ENCODE data around the gene TMEM176A.

Gene TMEM176A

DNA sequence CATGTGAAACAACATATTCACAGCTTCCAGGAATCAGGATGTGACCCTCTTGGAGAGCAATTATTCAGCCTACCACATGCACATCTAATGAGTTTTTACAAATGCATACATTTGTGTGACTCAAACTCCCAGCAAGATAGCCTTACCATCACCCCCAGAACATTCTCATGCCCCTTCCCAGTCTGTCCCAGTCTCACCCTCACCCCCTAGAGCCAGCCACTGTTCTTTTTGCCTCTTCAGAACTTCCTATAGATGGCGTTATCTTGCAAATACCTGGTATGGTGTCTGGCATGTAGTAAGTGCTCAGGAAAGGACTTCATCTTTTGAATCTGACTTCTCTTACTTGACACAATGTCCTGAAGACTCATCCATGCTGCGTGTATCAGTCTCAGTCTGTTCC, 27.8 kb downstream of the TMEM176A start:
- no peak for FAIRE-seq
- TF ChIP-seq, protein P1, sequence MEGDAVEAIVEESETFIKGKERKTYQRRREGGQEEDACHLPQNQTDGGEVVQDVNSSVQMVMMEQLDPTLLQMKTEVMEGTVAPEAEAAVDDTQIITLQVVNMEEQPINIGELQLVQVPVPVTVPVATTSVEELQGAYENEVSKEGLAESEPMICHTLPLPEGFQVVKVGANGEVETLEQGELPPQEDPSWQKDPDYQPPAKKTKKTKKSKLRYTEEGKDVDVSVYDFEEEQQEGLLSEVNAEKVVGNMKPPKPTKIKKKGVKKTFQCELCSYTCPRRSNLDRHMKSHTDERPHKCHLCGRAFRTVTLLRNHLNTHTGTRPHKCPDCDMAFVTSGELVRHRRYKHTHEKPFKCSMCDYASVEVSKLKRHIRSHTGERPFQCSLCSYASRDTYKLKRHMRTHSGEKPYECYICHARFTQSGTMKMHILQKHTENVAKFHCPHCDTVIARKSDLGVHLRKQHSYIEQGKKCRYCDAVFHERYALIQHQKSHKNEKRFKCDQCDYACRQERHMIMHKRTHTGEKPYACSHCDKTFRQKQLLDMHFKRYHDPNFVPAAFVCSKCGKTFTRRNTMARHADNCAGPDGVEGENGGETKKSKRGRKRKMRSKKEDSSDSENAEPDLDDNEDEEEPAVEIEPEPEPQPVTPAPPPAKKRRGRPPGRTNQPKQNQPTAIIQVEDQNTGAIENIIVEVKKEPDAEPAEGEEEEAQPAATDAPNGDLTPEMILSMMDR (IDR thresholded peaks at IDR 0.05; ENCODE audit: insufficient read depth, missing control alignments) = no peak
- DNase-seq (ENCODE audit: insufficient read length, low spot score) = no peak

DNA sequence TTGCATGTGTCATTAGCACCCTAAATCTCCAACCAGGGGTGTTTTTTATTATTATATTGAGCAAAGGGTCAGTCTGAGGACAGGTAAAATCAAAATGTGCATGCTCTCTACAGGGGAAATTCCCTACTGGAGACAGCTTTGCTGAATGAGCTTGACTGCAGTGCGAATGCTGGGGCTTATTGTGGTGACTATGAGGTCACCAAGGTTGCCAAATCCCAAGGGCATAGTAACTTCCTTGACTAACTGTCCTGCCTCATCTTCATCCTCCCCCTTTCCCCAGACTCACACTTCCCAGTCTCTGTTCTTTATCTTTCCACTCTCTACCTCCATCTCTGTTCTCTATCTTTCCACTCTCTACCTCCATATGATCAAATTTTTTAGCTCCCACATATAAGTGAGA, 28.9 kb downstream of the TMEM176A start:
- FAIRE-seq (no peak), DNase-seq (ENCODE audit: insufficient read length, low spot score) (no peak)
- TF ChIP-seq, protein P1 (IDR thresholded peaks at IDR 0.05; ENCODE audit: insufficient read depth, missing control alignments) = no peak

DNA sequence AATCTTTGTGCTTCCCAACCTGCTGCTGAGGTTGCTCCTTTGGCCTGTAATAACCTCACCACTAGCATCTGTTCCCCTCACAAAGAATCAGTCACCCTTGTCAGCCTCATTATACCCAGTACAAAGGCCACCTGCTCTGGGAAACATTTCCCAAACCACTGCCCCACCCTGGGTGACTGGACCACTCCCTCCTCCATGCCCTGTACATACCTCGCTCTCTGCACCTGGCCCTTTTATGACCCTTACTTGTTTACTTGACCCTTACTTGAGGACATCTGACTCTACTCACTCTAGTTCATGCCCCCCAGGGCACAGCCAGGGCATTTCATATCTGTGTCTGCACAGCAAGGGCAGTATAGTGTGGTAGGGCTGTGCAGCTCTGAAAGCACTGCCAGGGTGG, 30.4 kb downstream of the TMEM176A start:
- TF ChIP-seq, protein P1 (IDR thresholded peaks at IDR 0.05; ENCODE audit: insufficient read depth, missing control alignments) = no peak
- FAIRE-seq = no peak
- no peak for DNase-seq (ENCODE audit: insufficient read length, low spot score)

DNA sequence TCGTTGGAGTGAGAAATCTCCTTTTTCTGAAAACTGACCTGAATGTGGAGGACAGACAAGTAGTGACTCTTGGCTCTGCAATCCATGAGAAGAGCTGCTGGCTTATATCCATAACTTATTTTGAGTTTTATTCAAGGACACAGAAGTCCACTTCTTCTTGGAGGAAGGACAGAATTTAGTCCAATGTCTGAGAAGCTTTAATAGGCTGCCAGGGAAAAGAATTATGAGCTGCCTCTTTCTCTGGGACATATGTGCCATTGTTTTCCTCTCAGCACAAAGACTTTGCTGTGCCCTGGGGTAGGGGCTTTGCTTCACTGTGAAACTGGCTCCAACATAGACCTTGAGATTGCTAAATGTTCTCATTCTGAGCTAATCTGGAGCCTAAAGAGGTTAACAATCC, 31.3 kb downstream of the TMEM176A start:
- no peak for FAIRE-seq
- no peak for DNase-seq (ENCODE audit: insufficient read length, low spot score)
- TF ChIP-seq, protein P1 (IDR thresholded peaks at IDR 0.05; ENCODE audit: insufficient read depth, missing control alignments) = no peak

DNA sequence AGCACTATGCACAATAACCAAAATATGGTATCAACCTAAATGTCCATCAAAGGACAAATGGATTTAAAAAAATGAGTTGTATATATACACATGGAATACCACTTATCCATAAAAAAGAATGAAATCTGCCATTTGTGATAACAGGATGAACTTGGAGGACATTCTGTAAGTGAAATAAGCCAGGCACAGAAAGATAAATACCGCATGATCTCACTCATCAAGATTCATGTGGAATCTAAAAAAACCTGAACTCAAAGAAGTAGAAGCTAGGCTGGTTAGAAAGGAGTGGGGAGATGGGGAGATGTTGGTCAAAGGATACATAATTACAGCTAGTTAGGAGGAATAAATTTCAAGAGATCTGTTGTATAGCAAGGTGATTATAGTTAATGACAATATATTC, 34.5 kb downstream of the TMEM176A start:
- FAIRE-seq (no peak), DNase-seq (ENCODE audit: insufficient read length, low spot score) (no peak)
- TF ChIP-seq, protein P1 (IDR thresholded peaks at IDR 0.05; ENCODE audit: insufficient read depth, missing control alignments) = no peak

DNA sequence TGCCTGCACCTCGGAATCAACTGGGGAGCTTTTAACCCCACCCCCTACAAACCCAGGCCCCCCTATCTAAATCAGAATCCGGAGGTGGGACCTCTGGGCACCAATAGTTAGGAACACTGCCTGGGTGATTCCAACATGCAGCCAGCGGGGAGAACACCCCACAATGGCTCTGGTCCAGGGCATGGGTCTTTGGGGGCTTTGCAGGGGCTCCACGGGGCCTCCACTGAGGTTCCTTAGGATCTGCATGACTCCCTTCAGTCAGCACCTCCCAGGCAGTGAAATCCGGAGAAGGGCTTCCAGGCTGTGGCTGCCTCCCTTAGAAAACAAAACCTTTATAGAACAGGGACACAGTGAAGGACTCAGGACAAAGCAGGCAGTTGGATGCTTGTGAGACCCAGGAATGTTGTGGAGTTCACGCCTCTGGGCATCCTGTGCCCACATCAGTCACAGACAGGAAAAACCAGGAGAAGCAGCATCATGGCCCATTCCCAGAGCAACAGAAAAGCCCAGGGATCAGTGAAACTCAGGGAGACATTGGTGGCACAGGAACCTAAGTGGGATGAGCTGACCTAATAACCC, 35.2 kb downstream of the TMEM176A start:
- TF ChIP-seq, protein P1 (IDR thresholded peaks at IDR 0.05; ENCODE audit: insufficient read depth, missing control alignments) = no peak
- no peak for DNase-seq (ENCODE audit: insufficient read length, low spot score)
- no peak for FAIRE-seq

DNA sequence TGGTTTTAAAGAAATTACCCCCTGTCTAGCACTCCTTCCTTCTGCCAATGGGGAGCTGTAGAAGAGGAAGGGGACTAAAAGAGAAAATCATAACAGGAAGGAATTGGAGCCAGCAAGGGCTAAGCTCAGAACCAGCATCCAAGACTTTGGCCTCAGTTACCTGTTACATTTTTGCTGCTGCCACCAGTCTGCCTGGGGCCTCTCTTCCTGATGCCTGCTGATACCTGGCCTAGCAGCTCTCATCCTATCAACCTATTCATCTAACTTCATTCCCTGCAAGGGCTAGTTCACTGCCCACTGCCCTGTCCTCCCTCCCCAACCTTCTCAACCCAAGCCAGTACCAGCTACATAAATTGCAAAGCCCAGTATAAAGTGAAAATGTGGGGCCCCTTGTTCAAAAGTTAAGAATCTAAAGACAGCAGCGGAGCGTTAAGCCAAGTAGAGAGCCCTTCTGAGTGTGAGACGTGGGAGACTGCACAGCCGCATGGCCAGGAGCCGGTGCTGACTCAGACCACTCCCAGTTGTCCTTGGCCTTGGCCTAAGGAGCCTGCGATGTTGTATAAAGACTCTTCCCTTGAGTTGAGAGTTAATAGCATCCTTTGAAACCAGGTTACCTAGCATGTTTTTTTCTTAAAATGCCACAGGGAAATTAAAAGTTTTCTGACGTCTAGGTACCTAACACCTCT, 38.5 kb downstream of the TMEM176A start:
- TF ChIP-seq, protein P1 (IDR thresholded peaks at IDR 0.05; ENCODE audit: insufficient read depth, missing control alignments) = no peak
- DNase-seq (ENCODE audit: insufficient read length, low spot score) = no peak
- no peak for FAIRE-seq
